ENCODE measurements around the gene CASR.
"Not testable (repeated sequence)": the region's sequence is repeated elsewhere in the genome, so short reads cannot be mapped to it uniquely, and the experiment has no call there.

The CASR gene, protein sequence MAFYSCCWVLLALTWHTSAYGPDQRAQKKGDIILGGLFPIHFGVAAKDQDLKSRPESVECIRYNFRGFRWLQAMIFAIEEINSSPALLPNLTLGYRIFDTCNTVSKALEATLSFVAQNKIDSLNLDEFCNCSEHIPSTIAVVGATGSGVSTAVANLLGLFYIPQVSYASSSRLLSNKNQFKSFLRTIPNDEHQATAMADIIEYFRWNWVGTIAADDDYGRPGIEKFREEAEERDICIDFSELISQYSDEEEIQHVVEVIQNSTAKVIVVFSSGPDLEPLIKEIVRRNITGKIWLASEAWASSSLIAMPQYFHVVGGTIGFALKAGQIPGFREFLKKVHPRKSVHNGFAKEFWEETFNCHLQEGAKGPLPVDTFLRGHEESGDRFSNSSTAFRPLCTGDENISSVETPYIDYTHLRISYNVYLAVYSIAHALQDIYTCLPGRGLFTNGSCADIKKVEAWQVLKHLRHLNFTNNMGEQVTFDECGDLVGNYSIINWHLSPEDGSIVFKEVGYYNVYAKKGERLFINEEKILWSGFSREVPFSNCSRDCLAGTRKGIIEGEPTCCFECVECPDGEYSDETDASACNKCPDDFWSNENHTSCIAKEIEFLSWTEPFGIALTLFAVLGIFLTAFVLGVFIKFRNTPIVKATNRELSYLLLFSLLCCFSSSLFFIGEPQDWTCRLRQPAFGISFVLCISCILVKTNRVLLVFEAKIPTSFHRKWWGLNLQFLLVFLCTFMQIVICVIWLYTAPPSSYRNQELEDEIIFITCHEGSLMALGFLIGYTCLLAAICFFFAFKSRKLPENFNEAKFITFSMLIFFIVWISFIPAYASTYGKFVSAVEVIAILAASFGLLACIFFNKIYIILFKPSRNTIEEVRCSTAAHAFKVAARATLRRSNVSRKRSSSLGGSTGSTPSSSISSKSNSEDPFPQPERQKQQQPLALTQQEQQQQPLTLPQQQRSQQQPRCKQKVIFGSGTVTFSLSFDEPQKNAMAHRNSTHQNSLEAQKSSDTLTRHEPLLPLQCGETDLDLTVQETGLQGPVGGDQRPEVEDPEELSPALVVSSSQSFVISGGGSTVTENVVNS

DNA sequence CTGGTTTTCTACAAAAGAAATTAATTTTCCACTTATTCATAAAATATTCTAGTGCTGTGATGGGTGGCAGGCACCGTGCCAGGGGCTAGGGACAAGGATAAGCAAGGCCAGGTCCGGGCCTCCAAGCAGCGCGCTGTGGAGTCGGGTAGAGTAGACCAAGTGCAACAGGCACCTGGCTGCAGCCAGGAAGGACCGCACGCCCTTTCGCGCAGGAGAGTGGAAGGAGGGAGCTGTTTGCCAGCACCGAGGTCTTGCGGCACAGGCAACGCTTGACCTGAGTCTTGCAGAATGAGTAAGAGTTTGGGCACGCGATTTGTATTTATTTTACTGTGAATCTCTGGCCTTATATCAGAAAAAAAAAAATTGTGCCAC, at the start of gene CASR:
Gene CASR (plus strand): TSS at position 148 of the 372 bp plus-strand sequence. CDS start 70,522 bp downstream, outside the sequence.
- DNase-seq (ENCODE audit: low read depth in 2 of 2), result no peak

DNA sequence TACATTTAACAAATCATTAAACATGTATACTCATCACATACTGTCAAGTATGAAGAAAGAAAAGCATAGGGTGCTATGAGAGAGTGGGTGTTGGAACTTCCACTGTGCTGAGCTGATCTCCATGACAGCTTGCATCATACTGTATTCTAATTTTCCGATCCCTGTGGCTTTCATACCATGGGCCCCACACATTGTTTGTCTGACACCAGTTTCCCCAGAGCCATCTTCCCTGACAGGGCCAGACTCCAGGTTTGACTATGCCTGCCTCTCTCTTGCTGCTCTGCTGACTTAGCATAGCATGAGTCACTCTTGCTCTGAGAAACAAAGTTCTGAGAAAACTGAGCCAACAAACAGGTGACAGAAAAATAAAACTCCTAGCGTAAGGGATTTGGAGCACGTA, 37.0 kb upstream of the CASR start:
- no peak for DNase-seq (ENCODE audit: low read depth in 2 of 2)

DNA sequence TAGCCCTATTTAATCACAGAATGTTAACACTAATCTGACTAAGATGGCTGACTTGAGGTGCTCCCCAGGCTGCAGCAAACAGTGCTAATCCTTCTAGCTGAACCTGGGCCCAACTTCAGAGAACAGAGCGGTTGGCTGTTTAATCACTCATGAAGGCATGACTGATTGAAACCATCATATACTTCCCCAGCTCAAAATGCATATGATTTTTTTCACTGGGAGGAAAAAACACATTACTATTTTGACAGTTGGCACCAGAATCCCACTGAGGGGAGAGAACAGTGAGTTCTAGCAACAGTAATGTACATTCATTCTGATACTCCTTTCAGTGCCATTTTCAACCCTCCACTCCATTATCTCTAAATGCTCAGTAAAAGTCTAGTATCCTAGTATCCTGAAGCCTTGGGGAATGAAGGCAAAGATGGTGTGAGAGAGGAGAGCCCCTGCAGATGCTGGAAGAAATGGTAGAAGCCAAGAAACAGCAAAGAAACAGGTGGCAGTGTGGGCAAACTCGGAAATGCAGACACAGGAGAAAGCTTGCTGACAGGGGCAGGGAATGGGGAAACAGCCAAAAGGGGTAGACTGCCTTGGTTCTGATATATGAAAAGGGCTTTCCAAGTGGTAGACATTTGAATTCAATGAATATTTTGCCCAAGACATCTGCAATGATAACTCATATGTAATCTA, 34.4 kb upstream of the CASR start:
- no peak for DNase-seq (ENCODE audit: low read depth in 2 of 2)

DNA sequence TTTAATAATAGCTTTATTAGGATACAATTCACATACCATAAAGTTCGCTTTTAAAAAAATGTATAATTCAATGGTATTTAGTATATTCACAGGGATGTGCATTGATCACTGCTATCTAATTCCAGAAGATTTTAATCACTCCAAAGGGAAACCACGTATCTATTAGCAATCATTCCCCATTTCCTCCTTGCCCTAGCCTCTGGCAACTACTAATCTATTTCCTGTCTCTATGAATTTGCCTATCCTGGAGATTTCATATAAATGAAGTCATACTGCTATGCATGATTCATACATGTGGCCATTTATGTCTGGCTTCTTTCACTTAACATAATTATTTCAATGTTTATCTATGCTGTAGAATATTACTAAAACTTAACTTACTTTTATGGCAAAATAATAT, 32.0 kb upstream of the CASR start:
- no peak for DNase-seq (ENCODE audit: low read depth in 2 of 2)

DNA sequence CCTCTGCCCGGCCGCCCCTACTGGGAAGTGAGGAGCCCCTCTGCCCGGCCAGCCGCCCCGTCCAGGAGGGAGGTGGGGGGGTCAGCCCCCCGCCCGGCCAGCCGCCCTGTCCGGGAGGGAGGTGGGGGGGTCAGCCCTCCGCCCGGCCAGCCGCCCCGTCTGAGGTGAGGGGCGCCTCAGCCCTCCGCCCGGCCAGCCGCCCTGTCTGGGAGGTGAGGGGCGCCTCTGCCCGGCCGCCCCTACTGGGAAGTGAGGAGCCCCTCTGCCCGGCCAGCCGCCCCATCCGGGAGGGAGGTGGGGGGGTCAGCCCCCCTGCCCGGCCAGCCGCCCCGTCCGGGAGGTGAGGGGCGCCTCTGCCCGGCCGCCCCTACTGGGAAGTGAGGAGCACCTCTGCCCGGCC, 18.5 kb upstream of the CASR start:
- DNase-seq (ENCODE audit: low read depth in 2 of 2), result not testable (repeated sequence)

DNA sequence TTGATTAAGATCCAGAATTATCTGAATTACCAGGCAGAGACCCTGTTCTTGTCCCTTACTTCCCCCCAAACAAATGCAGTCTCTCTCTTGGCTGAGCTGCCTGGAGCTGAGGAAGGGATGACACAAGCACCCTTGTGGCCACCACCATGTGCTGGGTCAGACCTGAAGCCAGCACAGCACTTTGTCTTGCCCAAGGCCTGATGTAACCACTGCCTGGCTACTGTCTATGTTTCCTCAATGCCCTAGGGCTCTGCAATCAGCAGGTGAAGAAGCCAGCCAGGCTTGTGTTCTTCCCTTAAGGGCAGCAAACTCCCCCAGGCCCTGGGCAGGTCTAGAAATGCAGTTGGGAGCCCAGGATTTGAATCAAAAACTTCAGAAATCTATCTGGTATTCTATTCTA, 15.8 kb upstream of the CASR start:
- DNase-seq (ENCODE audit: low read depth in 2 of 2), result no peak

DNA sequence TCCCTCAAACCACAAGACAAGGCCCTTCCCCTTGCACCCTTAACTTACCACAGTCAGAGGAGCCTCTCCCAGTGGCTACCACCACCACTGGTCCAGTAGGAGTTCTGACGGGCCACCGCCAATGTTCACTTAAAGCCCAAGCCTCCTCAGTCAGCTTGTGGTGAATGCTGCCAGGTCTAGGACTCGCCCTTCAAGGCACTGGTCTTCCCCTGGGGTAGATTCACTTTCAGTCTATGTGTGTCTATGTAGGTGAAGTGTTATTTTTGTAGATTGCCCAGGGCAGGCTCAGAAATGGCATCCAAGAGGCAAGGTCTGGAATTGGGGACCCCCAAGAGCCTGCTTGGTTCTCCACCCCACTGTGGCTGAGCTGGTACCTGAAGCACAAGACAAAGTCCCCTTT, 15.4 kb upstream of the CASR start:
- no peak for DNase-seq (ENCODE audit: low read depth in 2 of 2)

DNA sequence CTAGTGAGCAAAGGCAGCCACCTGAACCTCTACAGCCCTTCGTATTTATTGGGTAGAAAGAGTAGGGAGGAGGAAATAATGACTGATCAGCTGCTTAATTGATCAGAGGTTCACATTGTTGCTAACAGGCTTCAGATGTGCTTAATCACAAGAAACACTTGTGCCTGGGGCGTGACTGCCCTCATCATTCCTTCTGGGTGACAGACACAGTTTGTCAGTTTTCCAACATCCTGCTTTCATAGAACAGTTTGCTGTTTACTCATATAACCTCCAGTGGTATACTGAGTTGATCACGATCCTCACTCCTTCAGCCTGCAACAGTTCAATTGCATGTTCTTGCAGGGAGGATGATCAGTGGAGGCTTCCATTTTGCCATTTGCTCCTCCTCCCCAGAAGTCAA, 13.6 kb upstream of the CASR start:
- no peak for DNase-seq (ENCODE audit: low read depth in 2 of 2)

DNA sequence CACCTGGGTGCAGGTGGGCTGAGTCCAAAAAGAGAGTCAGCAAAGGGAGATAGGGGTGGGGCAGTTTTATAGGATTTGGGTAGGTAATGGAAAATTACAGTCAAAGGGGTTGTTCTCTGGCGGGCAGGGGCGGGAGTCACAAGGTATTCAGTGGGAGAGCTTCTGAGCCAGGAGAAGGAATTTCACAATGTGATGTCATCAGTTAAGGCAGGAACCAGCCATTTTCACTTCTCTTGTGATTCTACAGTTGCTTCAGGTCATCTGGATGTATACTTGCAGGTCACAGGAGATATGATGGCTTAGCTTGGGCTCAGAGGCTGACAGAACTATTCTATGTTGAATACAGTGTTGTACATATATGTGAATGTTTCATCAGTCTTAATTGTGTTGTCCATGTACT, 12.1 kb upstream of the CASR start:
- DNase-seq (ENCODE audit: low read depth in 2 of 2), result not testable (repeated sequence)

DNA sequence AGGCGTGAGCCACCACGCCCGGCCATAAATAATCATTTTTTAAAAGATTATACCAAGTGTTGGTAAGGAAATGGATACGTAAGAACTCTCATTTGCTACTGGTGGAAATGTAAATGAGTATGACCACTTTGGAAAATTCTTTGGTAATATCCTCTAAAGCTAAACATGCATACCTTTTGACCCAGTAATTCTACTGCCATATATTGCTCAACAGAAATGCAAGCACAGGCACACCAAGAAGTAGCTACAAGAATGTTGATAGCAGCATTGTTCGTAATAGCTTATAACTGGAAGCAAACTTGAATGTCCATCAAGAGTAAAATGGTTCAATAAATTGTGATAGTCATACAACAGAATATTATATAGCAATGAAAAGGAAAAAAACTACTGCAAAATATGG, 4.8 kb upstream of the CASR start:
- DNase-seq (ENCODE audit: low read depth in 2 of 2), result no peak

DNA sequence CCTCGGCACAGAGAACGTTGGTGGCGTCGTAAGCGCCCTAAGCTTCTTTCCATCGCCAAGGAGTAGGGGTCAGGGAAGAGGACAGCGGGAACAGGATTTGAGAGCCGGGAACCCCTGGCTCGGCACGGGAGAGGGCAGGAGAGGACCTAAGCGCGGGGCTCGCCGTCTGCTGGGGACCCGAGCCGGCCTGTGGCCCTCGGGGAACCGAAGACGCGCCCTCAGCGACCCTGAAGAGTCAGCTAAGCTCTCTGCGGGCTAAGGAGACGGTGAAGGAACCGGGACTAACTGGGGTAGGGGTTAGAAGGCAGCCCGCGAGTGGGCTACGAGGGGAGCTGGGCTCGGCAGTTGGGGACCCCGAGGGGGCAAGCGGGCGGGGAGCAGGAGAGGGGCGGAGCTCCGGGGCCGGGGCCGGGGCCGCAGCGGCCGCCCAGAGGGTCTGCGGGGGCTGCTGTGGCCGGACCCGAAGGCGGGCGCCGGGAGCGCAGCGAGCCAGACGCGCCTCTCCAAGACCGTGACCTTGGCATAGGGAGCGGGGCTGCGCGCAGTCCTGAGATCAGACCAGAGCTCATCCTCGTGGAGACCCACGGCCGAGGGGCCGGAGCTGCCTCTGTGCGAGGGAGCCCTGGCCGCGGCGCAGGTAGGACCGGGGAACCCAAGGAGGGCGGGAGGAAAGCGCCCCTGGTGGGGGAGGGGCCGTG, 574 bp downstream of the CASR start:
- no peak for DNase-seq (ENCODE audit: low read depth in 2 of 2)

DNA sequence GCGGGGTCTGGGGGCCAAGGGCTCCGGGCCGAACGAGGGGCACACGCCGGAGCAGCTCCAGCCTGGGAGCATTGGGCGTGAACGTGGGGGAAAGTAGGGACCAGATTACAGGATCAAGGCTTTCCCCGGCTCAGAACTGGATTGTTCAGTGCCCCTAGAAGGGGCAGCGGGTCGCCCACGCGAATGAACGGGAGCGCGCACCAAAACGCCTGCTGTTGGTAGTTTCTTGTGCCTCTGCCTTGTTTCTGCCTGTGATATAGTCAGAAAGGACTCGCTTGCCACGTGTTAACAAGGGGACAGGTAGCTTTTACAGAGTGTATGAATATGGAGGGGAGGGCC, 1.1 kb downstream of the CASR start:
- DNase-seq (ENCODE audit: low read depth in 2 of 2), result no peak

DNA sequence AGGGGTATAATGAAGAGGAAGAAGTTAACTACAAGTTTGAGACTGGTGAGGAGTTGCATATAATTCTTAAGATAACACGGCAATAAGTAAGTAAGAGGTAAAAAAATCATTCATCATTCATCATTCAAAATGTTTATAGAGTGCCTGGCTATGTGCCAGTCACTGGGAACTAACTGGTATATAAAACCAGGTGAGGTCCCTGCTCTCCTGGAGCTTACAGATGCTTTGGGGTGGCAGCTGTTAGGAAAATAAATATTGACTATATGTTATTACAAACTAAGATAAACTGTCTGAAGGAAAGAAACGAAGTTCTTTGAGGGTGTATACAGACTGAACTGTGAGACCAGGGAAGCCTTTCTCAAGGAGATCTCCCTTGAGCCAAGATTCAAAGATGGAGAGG, 2.9 kb downstream of the CASR start:
- no peak for DNase-seq (ENCODE audit: low read depth in 2 of 2)

DNA sequence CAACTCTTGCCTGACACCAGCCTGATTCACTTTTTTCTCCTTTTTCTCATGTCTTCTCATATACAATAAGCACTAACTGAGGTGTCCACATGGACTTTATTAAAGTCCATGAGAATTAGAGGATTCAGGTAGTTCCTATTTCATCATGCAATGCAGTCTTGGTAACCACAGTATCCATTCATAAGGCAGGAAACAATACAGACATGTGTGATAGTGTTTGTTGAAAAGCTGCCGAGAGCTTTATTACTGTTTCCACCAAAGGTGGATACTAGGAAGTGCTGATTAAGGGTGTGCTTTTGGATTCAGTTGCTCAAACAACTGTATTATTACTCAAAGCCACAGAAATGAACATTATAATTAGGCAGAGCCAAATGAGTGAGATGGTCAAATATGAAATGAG, 5.3 kb downstream of the CASR start:
- no peak for DNase-seq (ENCODE audit: low read depth in 2 of 2)

DNA sequence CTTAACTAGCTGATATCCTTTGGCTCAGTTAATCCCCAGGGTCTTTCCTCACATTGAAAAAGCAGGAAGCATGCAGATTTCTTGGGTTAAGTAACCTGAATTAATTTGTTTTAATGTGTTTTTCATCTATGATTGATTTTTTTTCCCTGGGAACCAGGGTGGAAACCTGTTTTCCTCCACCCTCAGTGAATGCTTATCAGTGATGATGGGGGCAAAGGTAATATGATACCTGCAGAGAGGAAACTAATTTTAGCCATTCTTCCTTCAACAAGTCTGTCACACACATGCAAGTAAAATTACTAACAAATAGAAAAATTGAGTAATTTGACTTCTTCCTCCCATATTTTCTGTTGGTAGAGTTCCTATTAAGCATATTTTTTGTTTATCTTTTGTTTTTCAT, 5.9 kb downstream of the CASR start:
- DNase-seq (ENCODE audit: low read depth in 2 of 2), result no peak

DNA sequence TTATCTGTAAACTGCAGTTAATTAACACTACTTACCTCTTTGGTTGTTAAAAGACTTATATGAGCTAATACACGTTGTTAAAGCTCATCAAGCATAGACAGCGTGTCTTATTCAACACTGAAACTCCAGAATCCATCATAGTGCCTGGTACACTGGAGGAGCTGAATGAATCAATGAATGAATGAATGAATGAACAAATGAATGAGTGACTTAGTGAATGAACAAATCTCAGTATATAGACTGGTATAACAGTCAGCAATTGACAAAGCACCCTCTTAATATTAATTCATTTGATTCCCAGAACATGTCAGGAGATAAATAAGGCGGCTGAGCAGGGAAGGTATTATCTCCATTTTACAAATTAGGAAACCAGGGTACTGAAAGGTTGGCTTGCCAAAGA, 7.1 kb downstream of the CASR start:
- DNase-seq (ENCODE audit: low read depth in 2 of 2), result no peak

DNA sequence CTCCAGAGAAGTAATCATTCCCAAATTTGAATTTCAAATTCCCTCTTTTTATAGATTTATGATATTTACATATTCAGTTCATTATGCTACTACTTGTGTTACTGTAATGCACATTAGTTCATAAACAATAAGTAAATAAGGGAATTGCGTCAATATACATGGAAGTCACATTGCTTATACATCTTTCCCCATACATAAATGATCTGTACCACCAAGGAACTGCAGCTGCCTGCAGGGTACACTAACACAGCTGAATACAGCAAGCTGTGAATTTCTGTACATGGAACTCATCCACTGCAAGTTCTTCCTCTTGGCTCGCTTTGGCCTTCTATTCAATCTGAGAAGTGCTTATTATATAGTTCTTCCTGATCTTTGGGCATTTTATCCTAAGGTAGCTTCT, 15.5 kb downstream of the CASR start:
- DNase-seq (ENCODE audit: low read depth in 2 of 2), result no peak

DNA sequence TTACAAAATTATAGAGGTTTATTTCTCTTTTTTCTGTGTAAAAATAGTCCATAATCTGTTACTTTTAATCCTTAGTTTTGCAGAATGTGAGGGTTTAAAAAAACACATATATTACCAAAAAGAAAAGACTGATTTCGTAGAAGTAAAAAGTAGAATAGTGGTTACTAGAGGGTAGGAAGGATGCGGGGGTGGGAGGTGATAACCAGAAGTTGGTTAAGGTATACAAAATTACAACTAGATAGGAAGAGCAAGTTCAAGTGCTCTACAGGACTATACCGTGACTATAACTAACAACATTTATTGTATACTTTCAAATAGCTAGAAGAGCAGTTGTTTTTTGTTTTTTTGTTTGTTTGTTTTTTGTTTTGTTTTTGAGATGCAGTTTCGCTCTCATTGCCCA, 16.1 kb downstream of the CASR start:
- DNase-seq (ENCODE audit: low read depth in 2 of 2), result no peak

DNA sequence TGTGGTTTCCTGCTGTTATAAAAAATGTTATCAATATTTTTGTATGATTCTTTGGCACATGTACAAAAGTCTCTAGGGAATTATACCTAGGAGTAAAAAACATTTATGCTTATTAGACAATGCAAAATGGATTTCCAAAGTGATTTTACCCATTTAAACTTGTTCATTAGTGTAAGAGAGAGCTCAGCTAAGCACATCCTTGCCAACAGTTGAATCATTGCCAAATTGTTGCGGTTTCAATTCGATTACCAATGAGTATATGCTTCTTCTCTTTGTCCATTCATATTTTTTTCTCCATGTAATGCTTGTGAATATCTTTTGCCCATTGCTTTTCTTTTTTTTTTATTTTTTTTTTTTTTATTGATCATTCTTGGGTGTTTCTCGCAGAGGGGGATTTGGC, 17.2 kb downstream of the CASR start:
- DNase-seq (ENCODE audit: low read depth in 2 of 2), result no peak

DNA sequence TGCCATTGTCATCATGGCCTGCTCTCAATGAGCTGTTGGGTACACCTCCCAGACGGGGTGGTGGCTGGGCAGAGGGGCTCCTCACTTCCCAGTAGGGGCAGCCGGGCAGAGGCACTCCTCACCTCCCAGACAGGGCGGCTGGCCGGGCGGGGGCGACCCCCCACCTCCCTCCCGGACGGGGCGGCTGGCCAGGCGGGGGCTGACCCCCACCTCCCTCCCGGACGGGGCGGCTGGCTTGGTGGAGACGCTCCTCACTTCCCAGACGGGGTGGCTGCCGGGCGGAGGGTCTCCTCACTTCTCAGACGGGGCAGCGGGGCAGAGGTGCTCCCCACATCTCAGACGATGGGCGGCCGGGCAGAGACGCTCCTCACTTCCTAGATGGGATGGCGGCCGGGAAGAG, 18.0 kb downstream of the CASR start:
- DNase-seq (ENCODE audit: low read depth in 2 of 2), result not testable (repeated sequence)

DNA sequence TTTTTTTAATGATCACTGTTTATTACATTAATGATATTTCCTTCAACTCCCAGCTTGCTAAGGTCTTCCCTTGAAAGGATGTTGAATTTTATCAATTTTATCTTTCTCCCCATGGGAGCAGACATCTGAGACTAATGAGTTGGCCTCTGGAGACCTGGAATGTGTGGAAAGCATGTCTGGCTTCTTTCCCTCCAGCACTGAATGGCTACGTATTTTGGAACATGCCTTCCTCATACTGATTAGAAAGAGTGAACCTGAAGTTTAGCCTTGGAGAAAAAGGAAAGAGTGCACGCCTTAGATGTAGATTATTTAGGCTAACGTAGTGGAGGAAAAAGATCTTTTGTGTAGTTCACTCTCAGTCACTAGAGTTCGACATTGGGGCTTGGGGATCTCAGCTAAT, 25.1 kb downstream of the CASR start:
- DNase-seq (ENCODE audit: low read depth in 2 of 2), result no peak

DNA sequence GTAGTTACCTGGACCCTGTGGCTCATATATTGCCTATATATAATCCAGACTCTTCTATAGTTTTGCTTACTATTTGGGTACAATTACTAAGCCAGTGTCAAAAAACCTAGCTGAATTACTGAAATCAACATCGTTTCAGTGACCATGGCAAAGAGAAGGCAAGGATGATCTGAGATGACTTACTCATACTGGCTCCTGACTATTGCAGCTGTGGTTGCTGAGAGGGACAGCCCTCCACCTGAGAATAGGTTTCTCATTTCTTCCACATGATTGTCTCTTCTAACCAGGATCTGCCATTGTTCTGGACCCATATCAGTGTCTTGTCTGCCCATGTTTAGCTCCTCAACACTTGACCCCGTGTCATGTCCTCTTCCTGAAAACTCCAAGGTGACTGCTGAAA, 30.2 kb downstream of the CASR start:
- no peak for DNase-seq (ENCODE audit: low read depth in 2 of 2)
